Muscle of leg (tissue), 11 donors: Measurements from ENCODE around the gene PTK6. TPM values are rescaled to one million over a fixed set of nuclear protein-coding genes. Genes with fewer than 3 reads are reported as not detected.

ENCODE experiments used
- DNase-seq: peaks from one replicate; pipeline ENCODE4 v3.0.0; 2013
- H3K27ac ChIP-seq: one replicate; pipeline ENCODE4 v1.5.1; 2013; ENCODE audit warnings: mild to moderate bottlenecking, low read length, control low read depth
- H3K27me3 ChIP-seq: one replicate; pipeline ENCODE4 v1.6.1; 2013; ENCODE audit warnings: low read length; ENCODE audit not compliant: control insufficient read depth, insufficient read depth
- H3K36me3 ChIP-seq: one replicate; pipeline ENCODE4 v1.6.1; 2013; ENCODE audit warnings: low read length; ENCODE audit not compliant: control insufficient read depth, insufficient read depth
- H3K4me1 ChIP-seq: one replicate; pipeline ENCODE4 v1.6.1; 2013; ENCODE audit warnings: low read length; ENCODE audit not compliant: control insufficient read depth, insufficient read depth
- H3K4me3 ChIP-seq: one replicate; pipeline ENCODE4 v1.5.1; 2013; ENCODE audit warnings: low read length, control low read depth
- H3K9me3 ChIP-seq: replicated peaks from 2 replicates; pipeline ENCODE4 v1.6.1; 2013; ENCODE audit warnings: low read depth, low read length; ENCODE audit not compliant: control insufficient read depth
- WGBS: methylation state at CpG from one replicate; pipeline ENCODE4 v1.1.5; 2013; ENCODE audit warnings: missing lambda C conversion rate; ENCODE audit not compliant: insufficient coverage; 5-methylcytosine and 5-hydroxymethylcytosine counted together
- polyA plus RNA-seq, 8 donors: library from polyadenylated mRNA; unstranded; fragments of 120-200 nt; gene quantifications; one replicate each; pipeline versions ENCODE4 v1.2.1 to v1.2.3, GENCODE V29; 2013; ENCODE audit warnings: inconsistent platforms in 1 of 8, low replicate concordance in 1 of 8; ENCODE audit not compliant: insufficient read length in 8 of 8, insufficient read depth in 1 of 8
- total RNA-seq: library from RNA; stranded (reverse); fragments of 120-200 nt; gene quantifications from one replicate; pipeline ENCODE4 v1.2.4, GENCODE V29; 2013

The PTK6 gene
- total and polyA plus RNA-seq, 9 donors, result 0.08 to 0.61 (median 0.34) TPM; not detected in 1

DNA sequence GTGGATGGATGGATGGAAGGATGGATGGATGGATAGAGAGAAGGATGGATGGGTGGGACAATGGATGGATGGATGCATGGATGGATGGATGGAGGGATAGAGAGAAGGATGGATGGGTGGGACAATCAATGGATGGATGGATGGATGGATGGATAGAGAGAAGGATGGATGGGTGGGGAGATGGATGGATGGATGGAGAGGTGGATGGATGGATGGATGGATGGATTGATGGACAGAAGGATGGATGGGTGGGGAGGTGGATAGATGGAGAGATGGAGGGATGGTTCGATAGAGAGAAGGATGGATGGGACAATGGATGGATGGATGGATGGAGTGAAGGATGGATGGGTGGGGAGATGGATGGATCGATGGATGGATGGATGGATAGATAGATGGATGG, 44.7 kb downstream of the PTK6 start:
- Histone ChIP-seq H3K27me3 (peaks cover 56% of the 10 kb centered on the region), H3K4me1 (peaks cover 23% of the 10 kb centered on the region), H3K36me3 (peaks cover 22% of the 10 kb centered on the region), H3K4me3 (no peak overlapping the region), H3K9me3 (no peaks in the 10 kb centered on the region), H3K27ac (no peak overlapping the region)
- no peak for DNase-seq
- WGBS, result 92% methylated on average over 2 of the region's 2 CpGs

DNA sequence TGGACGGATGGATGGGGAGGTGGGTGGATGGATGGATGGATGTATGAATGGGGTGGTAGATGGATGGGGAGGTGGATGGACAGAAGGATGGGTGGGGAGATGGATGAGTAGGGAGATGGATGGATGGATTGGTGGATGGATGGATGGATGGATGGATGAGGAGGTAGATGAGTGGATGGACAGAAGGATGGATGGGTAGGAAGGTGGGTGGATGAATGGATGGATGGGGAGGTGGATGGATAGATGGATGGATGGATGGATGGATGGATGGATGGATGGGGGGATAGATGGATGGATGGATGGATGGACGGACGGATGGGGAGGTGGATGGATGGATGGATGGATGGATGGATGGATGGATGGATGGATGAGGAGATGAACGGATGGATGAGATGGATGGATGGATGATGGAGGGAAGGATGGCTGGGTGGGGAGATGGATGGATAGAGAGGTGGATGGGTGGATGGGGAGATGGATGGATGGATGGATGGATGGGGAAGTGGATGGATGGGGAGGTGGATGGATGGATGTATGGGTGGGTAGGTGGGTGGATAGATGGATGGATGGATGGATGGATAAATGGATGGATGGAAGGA, 45.4 kb downstream of the PTK6 start:
- Histone ChIP-seq H3K27ac (no peak overlapping the region), H3K9me3 (no peaks in the 10 kb centered on the region), H3K27me3 (peaks cover 53% of the 10 kb centered on the region), H3K4me3 (no peak overlapping the region), H3K4me1 (peaks cover 15% of the 10 kb centered on the region), H3K36me3 (peaks cover 22% of the 10 kb centered on the region)
- no peak for DNase-seq
- 71% methylated on average over 4 of the region's 4 CpGs for WGBS

DNA sequence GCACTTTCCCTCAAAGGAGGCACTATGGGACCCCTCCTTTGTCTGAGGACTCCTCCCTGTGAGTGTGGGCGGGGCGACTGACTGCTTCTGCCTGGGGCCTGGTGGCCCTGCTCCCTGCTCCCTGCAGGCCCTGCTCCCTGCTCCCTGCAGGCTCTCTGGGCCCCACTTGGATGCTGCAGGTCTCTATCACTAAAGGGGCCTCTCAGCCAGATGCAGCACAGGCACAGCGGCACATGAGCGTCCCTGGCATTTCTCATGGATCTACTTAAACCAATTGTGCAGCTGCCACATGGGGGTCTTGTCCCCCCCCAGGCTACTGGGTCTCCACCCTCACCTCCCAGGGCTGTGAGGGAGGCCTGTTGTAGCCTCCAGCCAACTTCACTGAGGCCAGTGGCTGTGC, 46.1 kb downstream of the PTK6 start:
- no peak for DNase-seq
- WGBS, result 75% methylated on average over 2 of the region's 4 CpGs
- Histone ChIP-seq H3K4me3 (no peak overlapping the region), H3K9me3 (no peaks in the 10 kb centered on the region), H3K4me1 (peaks cover 9% of the 10 kb centered on the region), H3K27ac (no peak overlapping the region), H3K36me3 (peaks cover 22% of the 10 kb centered on the region), H3K27me3 (peaks cover 48% of the 10 kb centered on the region)

DNA sequence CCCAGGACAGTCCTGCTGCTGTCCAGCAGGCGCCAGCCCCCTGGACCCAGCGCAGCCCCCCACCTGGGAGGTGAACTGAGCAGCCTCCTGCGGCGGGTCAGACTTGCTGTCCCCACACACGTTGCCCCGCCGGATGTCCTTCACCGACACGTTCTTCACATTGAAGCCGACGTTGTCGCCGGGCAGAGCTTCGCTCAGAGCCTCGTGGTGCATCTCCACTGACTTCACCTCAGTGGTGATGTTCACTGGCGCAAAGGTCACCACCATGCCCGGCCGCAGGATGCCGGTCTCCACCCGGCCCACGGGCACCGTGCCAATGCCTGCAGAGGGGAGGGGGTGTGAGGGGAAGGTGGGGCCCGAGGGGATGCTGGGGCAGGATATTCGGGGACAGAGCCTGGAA, 46.8 kb downstream of the PTK6 start:
- Histone ChIP-seq H3K36me3 (peaks cover 22% of the 10 kb centered on the region), H3K27me3 (peaks cover 42% of the 10 kb centered on the region), H3K9me3 (no peaks in the 10 kb centered on the region), H3K4me1 (peaks cover 4% of the 10 kb centered on the region), H3K4me3 (no peak overlapping the region), H3K27ac (no peak overlapping the region)
- no peak for DNase-seq
- whole genome bisulfite sequencing, result 81% methylated on average over 24 of the region's 24 CpGs

DNA sequence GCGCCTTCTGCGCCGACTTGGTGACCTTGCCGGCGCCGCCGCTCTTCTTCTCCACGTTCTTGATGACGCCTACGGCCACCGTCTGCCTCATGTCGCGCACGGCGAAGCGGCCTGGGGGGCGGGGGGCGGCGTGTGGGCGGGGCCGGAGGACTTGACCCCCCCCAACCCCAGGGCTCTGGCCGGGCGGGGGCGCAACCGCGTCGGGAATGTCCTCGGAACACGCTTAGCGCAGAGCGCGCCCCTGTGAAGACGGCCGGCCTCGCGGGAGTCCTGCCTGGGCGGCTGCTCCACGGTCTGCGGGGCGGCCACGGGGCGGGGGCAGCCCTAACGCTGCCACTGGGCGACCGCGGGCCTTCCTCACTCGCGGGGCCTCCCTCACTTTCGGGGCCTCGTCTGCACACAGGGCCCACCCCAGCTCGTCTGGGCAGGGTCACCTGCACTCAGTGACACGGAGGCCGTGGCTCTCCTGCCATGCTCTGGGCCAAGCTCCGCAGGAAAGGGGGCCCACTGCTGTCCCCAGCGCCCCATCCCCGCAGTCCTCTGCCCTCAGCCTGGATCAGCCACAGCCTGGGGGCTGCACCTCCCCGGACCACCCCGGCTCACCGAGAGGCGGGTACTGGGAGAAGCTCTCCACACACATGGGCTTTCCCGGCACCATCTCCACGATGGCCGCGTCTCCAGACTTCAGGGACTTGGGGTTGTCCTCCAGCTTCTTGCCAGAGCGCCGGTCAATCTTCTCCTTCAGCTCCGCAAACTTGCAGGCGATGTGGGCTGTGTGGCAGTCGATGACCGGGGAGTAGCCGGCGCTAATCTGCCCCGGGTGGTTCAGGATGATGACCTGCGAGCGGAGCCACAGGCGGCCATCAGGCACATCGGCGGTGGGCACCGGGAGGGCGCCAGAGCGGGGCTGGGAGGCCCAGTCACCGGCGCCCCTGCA, 48.6 kb downstream of the PTK6 start:
- DNase-seq, result no peak
- no peaks in the 10 kb centered on the region for H3K9me3 ChIP-seq
- peaks cover 9% of the 10 kb centered on the region for H3K36me3 ChIP-seq
- peaks cover 38% of the 10 kb centered on the region for H3K27me3 ChIP-seq
- H3K4me1 ChIP-seq, result peaks cover 8% of the 10 kb centered on the region
- no peak overlapping the region for H3K4me3 ChIP-seq
- 8% methylated on average over 73 of the region's 83 CpGs for WGBS
- no peak overlapping the region for H3K27ac ChIP-seq

DNA sequence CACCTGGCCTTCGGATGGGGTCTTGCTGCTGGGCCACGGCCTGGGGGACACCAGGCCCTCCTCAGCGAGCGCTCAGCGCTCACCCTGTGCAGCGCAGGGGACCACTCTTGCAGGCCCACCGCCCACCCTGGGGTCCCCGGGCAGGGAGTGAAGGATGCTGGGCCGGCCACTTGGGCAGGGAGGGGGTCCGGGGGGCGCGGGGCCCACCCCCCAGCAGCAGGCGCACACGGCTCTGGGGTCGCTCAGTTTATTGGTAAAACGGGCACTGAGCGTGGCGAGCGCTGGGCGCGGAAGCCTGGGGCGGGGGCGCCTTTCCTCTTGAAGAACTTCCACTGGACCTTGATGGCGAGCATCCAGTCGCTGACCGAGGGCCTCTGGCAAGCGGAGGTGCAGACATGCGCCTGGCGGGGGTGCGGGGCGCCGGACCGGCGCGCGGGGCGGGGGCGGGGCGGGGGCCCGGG, 49.4 kb downstream of the PTK6 start:
- Histone ChIP-seq H3K27ac (no peak overlapping the region), H3K27me3 (peaks cover 38% of the 10 kb centered on the region), H3K4me1 (peaks cover 15% of the 10 kb centered on the region), H3K9me3 (no peaks in the 10 kb centered on the region), H3K4me3 (no peak overlapping the region), H3K36me3 (peaks cover 5% of the 10 kb centered on the region)
- WGBS, result 9% methylated on average over 39 of the region's 40 CpGs
- no peak for DNase-seq

DNA sequence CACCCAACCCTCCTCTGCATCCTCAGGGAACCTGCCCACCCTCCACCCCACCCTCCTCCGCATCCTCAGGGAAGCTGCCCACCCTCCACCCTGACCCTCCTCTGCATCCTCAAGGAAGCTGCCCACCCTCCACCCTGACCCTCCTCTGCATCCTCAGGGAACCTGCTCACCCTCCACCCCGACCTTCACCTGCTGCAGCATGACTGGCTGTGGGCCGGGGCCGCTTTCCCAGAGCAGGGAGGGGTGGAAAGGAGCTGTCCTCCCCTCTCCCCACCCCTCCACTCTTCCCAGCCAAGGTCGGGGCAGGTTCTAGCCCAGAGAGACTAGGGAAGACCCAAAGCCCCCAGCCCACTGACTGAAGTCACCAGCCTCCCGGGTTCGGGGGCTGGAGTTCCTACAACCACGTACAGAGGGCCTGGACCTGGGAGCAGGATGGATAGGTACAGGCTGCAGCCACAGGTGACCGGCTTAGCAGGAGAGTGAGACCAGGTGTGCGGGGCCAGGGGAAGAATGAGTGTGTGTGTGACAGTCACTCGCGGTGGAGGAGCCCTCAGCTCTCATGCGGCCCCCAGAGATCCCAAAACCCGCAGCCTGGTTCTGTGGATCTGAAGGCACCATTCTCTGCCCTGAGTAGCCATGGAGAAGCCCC, 49.9 kb downstream of the PTK6 start:
- H3K27ac ChIP-seq, result no peak overlapping the region

DNA sequence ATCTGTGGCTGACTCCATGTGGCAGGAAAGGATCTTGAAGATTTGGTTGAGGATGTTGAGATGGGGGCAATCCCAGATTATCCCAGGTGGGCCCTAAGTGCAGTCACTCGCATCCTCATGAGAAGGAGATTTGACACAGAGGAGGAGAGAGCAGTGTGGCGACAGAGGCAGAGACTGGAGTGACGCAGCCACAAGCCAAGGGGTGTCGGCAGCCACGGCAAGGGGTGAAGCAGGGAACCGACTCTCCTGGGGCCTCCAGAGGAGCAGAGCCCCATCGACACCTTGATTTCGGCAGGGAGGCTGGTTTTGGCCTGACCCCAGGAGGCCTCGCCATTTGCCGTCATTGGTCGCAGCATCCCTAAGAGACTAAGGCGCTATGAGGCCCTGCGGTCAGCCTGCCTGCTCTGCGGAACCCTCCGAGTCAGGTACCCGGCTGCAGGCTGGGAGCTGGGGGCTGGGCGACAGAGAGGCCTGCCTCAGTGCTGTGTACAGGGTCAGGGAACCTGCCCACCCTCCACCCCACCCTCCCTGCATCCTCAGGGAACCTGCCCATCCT, 50.8 kb downstream of the PTK6 start:
- no peak overlapping the region for H3K27ac ChIP-seq
- no peaks in the 10 kb centered on the region for H3K9me3 ChIP-seq
- no peaks in the 10 kb centered on the region for H3K36me3 ChIP-seq
- no peak overlapping the region for H3K4me3 ChIP-seq
- DNase-seq, result no peak
- WGBS, result 87% methylated on average over 15 of the region's 17 CpGs
- H3K4me1 ChIP-seq, result peaks cover 26% of the 10 kb centered on the region
- H3K27me3 ChIP-seq, result peaks cover 51% of the 10 kb centered on the region

More for the DNA sequence above, 49.9 kb downstream of the PTK6 start:
- no peaks in the 10 kb centered on the region for H3K9me3 ChIP-seq
- no peak overlapping the region for H3K4me3 ChIP-seq
- peaks cover under 1% of the 10 kb centered on the region for H3K36me3 ChIP-seq
- WGBS, result 62% methylated on average over 7 of the region's 14 CpGs
- no peak for DNase-seq
- H3K27me3 ChIP-seq, result peaks cover 42% of the 10 kb centered on the region
- peaks cover 21% of the 10 kb centered on the region for H3K4me1 ChIP-seq

DNA sequence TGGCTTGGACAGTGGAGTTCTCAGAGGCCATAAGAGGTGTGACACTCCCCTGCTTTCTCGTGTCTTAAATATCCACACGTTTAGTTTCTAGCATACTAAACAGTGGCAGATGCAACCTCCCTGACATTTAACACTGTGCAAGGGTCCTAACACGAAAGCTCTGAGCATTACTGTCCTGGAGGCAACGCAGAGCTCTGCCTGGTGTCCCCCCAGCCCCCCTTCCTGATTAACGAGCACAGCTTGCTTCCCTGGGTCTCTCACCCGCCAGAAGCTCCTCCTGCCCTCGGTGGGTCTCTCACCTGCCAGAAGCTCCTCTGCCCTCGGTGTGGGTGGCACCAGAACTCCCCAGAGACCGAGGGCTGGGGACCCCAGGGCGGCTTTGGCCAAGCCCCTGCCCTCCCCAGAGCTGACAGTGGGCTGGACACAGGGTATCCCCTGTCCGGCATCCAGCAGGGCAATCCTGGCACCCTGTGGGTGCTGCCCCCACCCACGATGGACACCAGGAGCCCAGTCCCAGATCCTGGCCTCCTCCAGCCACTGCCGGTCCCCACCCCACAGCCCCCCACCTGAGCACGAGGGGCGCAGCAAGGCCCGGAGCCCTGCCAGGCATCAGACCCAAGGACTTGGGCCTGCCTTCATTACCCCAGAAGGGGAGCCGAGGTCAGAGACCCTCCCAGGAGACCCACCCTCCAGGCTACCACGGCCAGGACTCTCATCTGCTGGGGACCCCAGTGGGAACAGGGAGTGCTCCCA, 52.3 kb downstream of the PTK6 start:
- peaks cover 52% of the 10 kb centered on the region for H3K27me3 ChIP-seq
- H3K36me3 ChIP-seq, result no peaks in the 10 kb centered on the region
- WGBS, result 37% methylated on average over 12 of the region's 18 CpGs
- H3K4me1 ChIP-seq, result peaks cover 26% of the 10 kb centered on the region
- no peak overlapping the region for H3K27ac ChIP-seq
- DNase-seq, result no peak
- no peaks in the 10 kb centered on the region for H3K9me3 ChIP-seq
- H3K4me3 ChIP-seq, result no peak overlapping the region
